Medulla oblongata (tissue), 1 donor: ENCODE data around the gene VPREB3.
A peak's percentile ranks its signal among the peaks of the same experiment; 100 is the strongest.

ENCODE experiments used
- DNase-seq: peaks from one replicate; pipeline ENCODE4 v3.0.0-alpha.2; 2015; ENCODE audit errors: extremely low spot score

Gene VPREB3

GRCh38 chr22:23764899-23765881 is 11.0 kb upstream of the VPREB3 start:
- DNase-seq: no peak

- no peak for DNase-seq
These were observed 9.7 kb upstream of the VPREB3 start for GRCh38 chr22:23763954-23764353.

GRCh38 chr22:23763579-23763945 is 9.3 kb upstream of the VPREB3 start:
- no peak for DNase-seq

- no peak for DNase-seq
These were observed 8.8 kb upstream of the VPREB3 start, which contains the start of gene C22orf15 for GRCh38 chr22:23762842-23763578. Gene C22orf15, plus strand, starts transcription at chr22:23762990. Its CDS starts 317 bp downstream, at chr22:23763307.

- no peak for DNase-seq
These were observed 5.8 kb upstream of the VPREB3 start for GRCh38 chr22:23760056-23760455.

- DNase-seq: no peak
These were observed 5.3 kb upstream of the VPREB3 start for GRCh38 chr22:23759566-23759965.

GRCh38 chr22:23756891-23757290 is 2.7 kb upstream of the VPREB3 start:
- no peak for DNase-seq

GRCh38 chr22:23755711-23756110 is 1.5 kb upstream of the VPREB3 start:
- DNase-seq: no peak

GRCh38 chr22:23754980-23755636 is 883 bp upstream of the VPREB3 start:
- DNase-seq: peak; percentile 78

GRCh38 chr22:23753385-23753784 is 840 bp downstream of the VPREB3 start:
- no peak for DNase-seq

GRCh38 chr22:23752750-23753149 is 1.5 kb downstream of the VPREB3 start:
- no peak for DNase-seq

GRCh38 chr22:23752090-23752691 is 2.0 kb downstream of the VPREB3 start:
- DNase-seq: no peak

- no peak for DNase-seq
These were observed 2.7 kb downstream of the VPREB3 start for GRCh38 chr22:23751441-23751996.

GRCh38 chr22:23750714-23751440 is 3.3 kb downstream of the VPREB3 start, which contains the start of gene ZNF70:
Gene ZNF70, minus strand, starts transcription at chr22:23751112. Its CDS starts 5,972 bp downstream, at chr22:23745140.
- peak; percentile 86 for DNase-seq

- no peak for DNase-seq
These were observed 3.9 kb downstream of the VPREB3 start for GRCh38 chr22:23750367-23750713.

GRCh38 chr22:23749841-23750301 is 4.4 kb downstream of the VPREB3 start:
- DNase-seq: no peak

- DNase-seq: no peak
These were observed 8.4 kb downstream of the VPREB3 start for GRCh38 chr22:23745791-23746190.

GRCh38 chr22:23744485-23744884 is 9.7 kb downstream of the VPREB3 start:
- no peak for DNase-seq

- DNase-seq: no peak
These were observed 10.2 kb downstream of the VPREB3 start for GRCh38 chr22:23744001-23744400.

GRCh38 chr22:23743303-23743705 is 10.9 kb downstream of the VPREB3 start:
- no peak for DNase-seq
